Parathyroid adenoma (tissue), 2 donors: ENCODE data around the gene VIPR2.

ENCODE experiments used
- H2AFZ ChIP-seq: fragments of 300-600 bp; sonication (generic); one replicate; pipeline ENCODE4 v1.7.0; 2017; ENCODE audit warnings: antibody characterized with exemption, mild to moderate bottlenecking
- H3K27ac ChIP-seq: fragments of 300-600 bp; sonication (generic); one replicate; pipeline ENCODE4 v1.7.0; 2017
- H3K27me3 ChIP-seq: fragments of 300-600 bp; sonication (generic); one replicate; pipeline ENCODE4 v1.7.0; 2017; ENCODE audit warnings: low read length; ENCODE audit not compliant: control insufficient read depth, insufficient read depth
- H3K36me3 ChIP-seq: fragments of 300-600 bp; sonication (generic); one replicate; pipeline ENCODE4 v1.7.0; 2017; ENCODE audit warnings: low read length; ENCODE audit not compliant: control insufficient read depth, insufficient read depth
- H3K4me1 ChIP-seq: fragments of 300-600 bp; sonication (generic); one replicate; pipeline ENCODE4 v1.7.0; 2017; ENCODE audit warnings: control low read depth
- H3K4me2 ChIP-seq: fragments of 300-600 bp; sonication (generic); one replicate; pipeline ENCODE4 v1.7.0; 2017; ENCODE audit warnings: low read length
- H3K4me3 ChIP-seq: fragments of 300-600 bp; sonication (generic); one replicate; pipeline ENCODE4 v1.7.0; 2017; ENCODE audit warnings: low read depth, low read length
- H3K79me2 ChIP-seq: fragments of 300-600 bp; sonication (generic); one replicate; pipeline ENCODE4 v1.7.0; 2017; ENCODE audit warnings: control low read depth
- H3K9ac ChIP-seq: fragments of 300-600 bp; sonication (generic); one replicate; pipeline ENCODE4 v1.7.0; 2017; ENCODE audit warnings: mild to moderate bottlenecking
- H3K9me3 ChIP-seq: fragments of 300-600 bp; sonication (generic); one replicate; pipeline ENCODE4 v1.7.0; 2017; ENCODE audit warnings: low read length; ENCODE audit not compliant: control insufficient read depth
- CTCF ChIP-seq: fragments of 300-600 bp; sonication (generic); IDR thresholded peaks from one replicate; pipeline ENCODE4 v1.7.0; 2017; ENCODE audit warnings: antibody characterized with exemption, mild to moderate bottlenecking
- donor health status: primary hyperparathyroidism.

The VIPR2 gene

GRCh38 chr7:159005618-159006017 is 139.0 kb downstream of the VIPR2 start:
- no peaks in the 10 kb centered on the region for H3K79me2 ChIP-seq
- no peak overlapping the region for H3K4me3 ChIP-seq
- H2AFZ ChIP-seq, result no peak overlapping the region
- no peak overlapping the region for H3K4me2 ChIP-seq
- H3K36me3 ChIP-seq, result no peaks in the 10 kb centered on the region
- H3K9me3 ChIP-seq, result no peaks in the 10 kb centered on the region
- H3K27ac ChIP-seq, result no peak overlapping the region
- H3K4me1 ChIP-seq, result no peaks in the 10 kb centered on the region
- no peaks in the 10 kb centered on the region for H3K27me3 ChIP-seq
- H3K9ac ChIP-seq, result no peak overlapping the region
- no peak for TF ChIP-seq CTCF

- Histone ChIP-seq H3K9ac (no peak overlapping the region), H3K27me3 (no peaks in the 10 kb centered on the region), H3K4me2 (no peak overlapping the region), H3K9me3 (no peaks in the 10 kb centered on the region), H3K79me2 (no peaks in the 10 kb centered on the region), H3K36me3 (no peaks in the 10 kb centered on the region), H2AFZ (no peak overlapping the region), H3K4me1 (no peaks in the 10 kb centered on the region), H3K27ac (no peak overlapping the region), H3K4me3 (no peak overlapping the region)
- no peak for TF ChIP-seq CTCF
Observed at GRCh38 chr7:159004411-159004810, 140.3 kb downstream of the VIPR2 start.

- no peaks in the 10 kb centered on the region for H3K36me3 ChIP-seq
- H3K4me1 ChIP-seq, result no peaks in the 10 kb centered on the region
- no peak overlapping the region for H3K4me3 ChIP-seq
- TF ChIP-seq CTCF, result no peak
- no peak overlapping the region for H3K4me2 ChIP-seq
- no peaks in the 10 kb centered on the region for H3K79me2 ChIP-seq
- H3K27ac ChIP-seq, result no peak overlapping the region
- no peak overlapping the region for H2AFZ ChIP-seq
- H3K27me3 ChIP-seq, result no peaks in the 10 kb centered on the region
- H3K9me3 ChIP-seq, result no peaks in the 10 kb centered on the region
- H3K9ac ChIP-seq, result no peak overlapping the region
Observed at GRCh38 chr7:159001811-159002210, 142.9 kb downstream of the VIPR2 start.

- no peaks in the 10 kb centered on the region for H3K79me2 ChIP-seq
- no peaks in the 10 kb centered on the region for H3K27me3 ChIP-seq
- H3K9ac ChIP-seq, result no peak overlapping the region
- no peaks in the 10 kb centered on the region for H3K4me1 ChIP-seq
- no peak for TF ChIP-seq CTCF
- no peak overlapping the region for H2AFZ ChIP-seq
- no peak overlapping the region for H3K4me2 ChIP-seq
- no peak overlapping the region for H3K27ac ChIP-seq
- H3K36me3 ChIP-seq, result no peaks in the 10 kb centered on the region
- H3K4me3 ChIP-seq, result no peak overlapping the region
- no peaks in the 10 kb centered on the region for H3K9me3 ChIP-seq
Observed at GRCh38 chr7:159000859-159001435, 143.7 kb downstream of the VIPR2 start.

- Histone ChIP-seq H3K36me3 (no peaks in the 10 kb centered on the region), H3K4me2 (no peak overlapping the region), H3K4me1 (no peaks in the 10 kb centered on the region), H3K4me3 (no peak overlapping the region), H3K9ac (no peak overlapping the region), H2AFZ (no peak overlapping the region), H3K27ac (no peak overlapping the region), H3K79me2 (no peaks in the 10 kb centered on the region), H3K9me3 (no peaks in the 10 kb centered on the region), H3K27me3 (no peaks in the 10 kb centered on the region)
- TF ChIP-seq CTCF, result no peak
Observed at GRCh38 chr7:159000070-159000469, 144.6 kb downstream of the VIPR2 start.
